A549 (cell line): ENCODE results near the gene SPRR2D. TPM values are rescaled to one million over a fixed set of nuclear protein-coding genes. Genes with fewer than 3 reads are reported as not detected.

ENCODE experiments used
- ATAC-seq, 2 experiments: fragments of 200-7000 bp in 1 of 2; fragments of >200 bp in 1 of 2; cut with Nextera tagmentation in 1 of 2; cut with Tn5 transposase in 1 of 2; 3 replicates each; pipeline versions ENCODE4 v1.8.0 to v1.9.1; 2018 to 2020; ENCODE audit warnings: mild to moderate bottlenecking in 1 of 2, moderate library complexity in 1 of 2
- CTCF ChIA-PET: fragments of 300-600 bp; sonication (Branson Sonifier 250); formaldehyde crosslinking; extraction: SDS; loops from one replicate; lab custom pipeline; 2021; ENCODE audit warnings: antibody characterized with exemption, inconsistent platforms; lab: Yijun Ruan, JAX
- POLR2A ChIA-PET: fragments of 350-600 bp; formaldehyde crosslinking; extraction: SDS; loops from one replicate; lab custom pipeline; 2021; ENCODE audit warnings: antibody characterized with exemption, inconsistent platforms; lab: Yijun Ruan, JAX
- DNase-seq, 2 experiments: peaks; one replicate each; pipeline versions ENCODE4 v3.0.0 to v3.0.0-alpha.2; 2011 to 2016; ENCODE audit warnings: low read depth in 1 of 2, low spot score in 1 of 2
- FAIRE-seq: peaks from 2 replicates; lab custom pipeline; 2011; peaks lifted over from hg19 to GRCh38; lab: Jason Lieb, UNC
- H3K27ac ChIP-seq, 2 experiments: fragments of >200 bp; sonication (Bioruptor Twin); formaldehyde crosslinking; 3 replicates each; pipeline ENCODE4 v1.5.1; 2016 to 2017
- H3K4me1 ChIP-seq: fragments of >200 bp; sonication (Bioruptor Twin); formaldehyde crosslinking; 3 replicates; pipeline ENCODE4 v1.6.1; 2016
- H3K4me2 ChIP-seq: fragments of >200 bp; sonication (Bioruptor Twin); formaldehyde crosslinking; 3 replicates; pipeline ENCODE4 v1.6.1; 2016
- H3K4me3 ChIP-seq: fragments of >200 bp; sonication (Bioruptor Twin); formaldehyde crosslinking; 3 replicates; pipeline ENCODE4 v1.5.1; 2016
- H3K9me3 ChIP-seq: fragments of >200 bp; sonication (Bioruptor Twin); formaldehyde crosslinking; 3 replicates; pipeline ENCODE4 v1.6.1; 2016
- CBX2 ChIP-seq: fragments of 200-600 bp; sonication (generic); IDR thresholded peaks from 2 replicates; pipeline ENCODE4 v1.6.1; 2016; ENCODE audit warnings: low read depth, mild to moderate bottlenecking, borderline replicate concordance
- CBX8 ChIP-seq: fragments of 200-600 bp; sonication (generic); IDR thresholded peaks from 2 replicates; pipeline ENCODE4 v1.6.1; 2016
- EHF ChIP-seq: fragments of 250-450 bp; sonication (Bioruptor Pico); IDR thresholded peaks from 2 replicates; pipeline ENCODE4 v1.5.0; 2020; ENCODE audit warnings: mild to moderate bottlenecking
- FOSL2 ChIP-seq, 2 experiments: fragments of 450-650 bp in 1 of 2; fragments of >200 bp in 1 of 2; sonication (Bioruptor Twin) in 1 of 2; formaldehyde crosslinking; IDR thresholded peaks; 2 replicates each; pipeline versions ENCODE4 v1.5.0 to v1.6.1; 2016 to 2020; ENCODE audit warnings: mild to moderate bottlenecking in 1 of 2, moderate library complexity in 1 of 2
- HOXB13 ChIP-seq: fragments of 250-450 bp; sonication (Bioruptor Pico); IDR thresholded peaks from 2 replicates; pipeline ENCODE4 v1.5.0; 2020; ENCODE audit warnings: low read depth, mild to moderate bottlenecking, moderate library complexity
- PHF8 ChIP-seq: fragments of 200-600 bp; sonication (generic); IDR thresholded peaks from 2 replicates; pipeline ENCODE4 v1.6.1; 2016; ENCODE audit warnings: low read depth, mild to moderate bottlenecking, antibody characterized with exemption, moderate library complexity, borderline replicate concordance
- SMC3 ChIP-seq: fragments of >200 bp; sonication (Bioruptor Twin); formaldehyde crosslinking; IDR thresholded peaks from 3 replicates; pipeline ENCODE4 v1.6.1; 2018; ENCODE audit warnings: inconsistent platforms
- TFCP2L1 ChIP-seq: fragments of 250-450 bp; sonication (Bioruptor Pico); IDR thresholded peaks from 2 replicates; pipeline ENCODE4 v1.5.0; 2021; ENCODE audit warnings: mild to moderate bottlenecking
- ZC3H11A ChIP-seq: fragments of 450-650 bp; IDR thresholded peaks from 2 replicates; pipeline ENCODE4 v1.6.1; 2014; ENCODE audit warnings: antibody characterized with exemption, mild to moderate bottlenecking
- WGBS: methylation state at CpG from one replicate; pipeline ENCODE4 v1.1.6; 2017; ENCODE audit errors: missing lambda C conversion rate; 5-methylcytosine and 5-hydroxymethylcytosine counted together
- polyA plus RNA-seq, 4 experiments: library from polyadenylated mRNA; depleted of rRNA in 3 of 4; stranded (reverse); fragments of >200 nt; fragmentation: RNase III in 1 of 4; extraction: RNeasy Plus Mini Kit Qiagen cat#74134 plus additional on column Dnase treatment in 1 of 4; gene quantifications; 2 replicates in 3 of 4; 3 replicates in 1 of 4; pipeline ENCODE4 v1.2.3, GENCODE V29; 2011 to 2017
- TF ChIP-seq, protein P1 (sequence below): IDR thresholded peaks from 2 replicates; pipeline ENCODE4 v1.6.1; 2012
- TF ChIP-seq, protein P2 (sequence below): fragments of 200-600 bp; sonication (generic); IDR thresholded peaks from 2 replicates; pipeline ENCODE4 v1.6.1; 2016; ENCODE audit warnings: antibody characterized with exemption, mild to moderate bottlenecking, moderate library complexity
- TF ChIP-seq, protein P3 (sequence below): fragments of >200 bp; sonication (Bioruptor Twin); formaldehyde crosslinking; IDR thresholded peaks from 2 replicates; pipeline ENCODE4 v1.6.1; 2016
- TF ChIP-seq, protein P4 (sequence below): fragments of 450-650 bp; IDR thresholded peaks from 2 replicates; pipeline ENCODE4 v1.6.1; 2014; ENCODE audit warnings: antibody characterized with exemption

SPRR2D gene
- polyA plus RNA-seq, 2 of the 4 experiments (the other 2 are of a cell fraction), result not detected

DNA sequence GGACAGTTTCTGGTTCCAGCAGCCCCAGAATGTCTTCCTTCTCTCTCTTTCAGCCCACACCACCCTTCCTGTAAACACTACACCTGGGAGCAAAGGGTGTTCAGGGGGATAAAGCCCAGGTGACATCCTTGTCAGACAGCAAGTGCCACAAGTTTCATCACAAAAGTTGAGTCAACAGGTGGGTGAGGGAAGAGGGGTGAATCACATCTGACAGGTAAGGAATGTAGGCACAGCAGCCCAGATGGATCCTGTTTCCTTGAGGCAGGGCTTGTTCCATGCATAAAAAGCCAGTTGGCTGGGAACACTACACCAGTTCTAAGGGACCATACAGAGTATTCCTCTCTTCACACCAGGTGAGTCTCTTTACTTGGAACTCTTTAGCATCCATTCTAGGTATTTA is 10.0 kb downstream of the SPRR2D start, which contains the start of gene SPRR1B:
TSS of gene SPRR1B (plus strand) at position 309 of the 400 bp plus-strand sequence. CDS start 1,143 bp downstream, outside the sequence.
- no peak for ATAC-seq
- Histone ChIP-seq H3K4me3 (no peak within 1 kb of the TSS), H3K4me2 (no peak within 1 kb of the TSS)

DNA sequence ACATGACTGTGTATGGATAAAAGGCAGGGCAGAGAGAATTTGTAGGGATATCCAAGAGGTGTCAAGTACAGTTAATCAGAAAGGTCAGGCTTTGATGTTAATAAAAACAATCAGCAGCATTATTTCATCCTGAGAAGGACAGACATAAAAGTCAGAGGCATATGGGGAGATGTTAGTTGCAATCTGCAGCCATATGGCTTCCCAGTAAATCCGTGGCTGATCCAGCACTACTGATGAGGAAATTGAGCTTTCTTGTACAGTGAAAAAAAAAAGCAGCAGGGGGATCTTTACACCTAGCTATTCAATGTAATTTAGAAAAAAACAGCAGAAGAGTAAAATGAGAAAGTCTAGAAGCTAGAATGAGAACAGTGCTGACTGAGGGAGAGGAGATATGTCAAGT is 12.2 kb downstream of the SPRR2D start:
- WGBS, result 0% methylated on average over 1 of the region's 1 CpG
- ATAC-seq (no peak), DNase-seq (no peak), FAIRE-seq (no peak)
- H3K9me3 ChIP-seq, result no peaks in the 10 kb centered on the region
- ChIA-PET POLR2A (no interaction called here), CTCF (interaction anchor here (0.8 kb wide), 1 partner anchor 158 kb away, joined by 4 read pairs; no protein-coding TSS in a partner anchor)
- H3K27ac ChIP-seq, result no peak overlapping the region
- H3K4me1 ChIP-seq, result no peaks in the 10 kb centered on the region
- no peak for TF ChIP-seq HOXB13
- TF ChIP-seq, protein P1, sequence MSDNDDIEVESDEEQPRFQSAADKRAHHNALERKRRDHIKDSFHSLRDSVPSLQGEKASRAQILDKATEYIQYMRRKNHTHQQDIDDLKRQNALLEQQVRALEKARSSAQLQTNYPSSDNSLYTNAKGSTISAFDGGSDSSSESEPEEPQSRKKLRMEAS, result no peak
- TF ChIP-seq PHF8, result no peak
- TF ChIP-seq, protein P2, sequence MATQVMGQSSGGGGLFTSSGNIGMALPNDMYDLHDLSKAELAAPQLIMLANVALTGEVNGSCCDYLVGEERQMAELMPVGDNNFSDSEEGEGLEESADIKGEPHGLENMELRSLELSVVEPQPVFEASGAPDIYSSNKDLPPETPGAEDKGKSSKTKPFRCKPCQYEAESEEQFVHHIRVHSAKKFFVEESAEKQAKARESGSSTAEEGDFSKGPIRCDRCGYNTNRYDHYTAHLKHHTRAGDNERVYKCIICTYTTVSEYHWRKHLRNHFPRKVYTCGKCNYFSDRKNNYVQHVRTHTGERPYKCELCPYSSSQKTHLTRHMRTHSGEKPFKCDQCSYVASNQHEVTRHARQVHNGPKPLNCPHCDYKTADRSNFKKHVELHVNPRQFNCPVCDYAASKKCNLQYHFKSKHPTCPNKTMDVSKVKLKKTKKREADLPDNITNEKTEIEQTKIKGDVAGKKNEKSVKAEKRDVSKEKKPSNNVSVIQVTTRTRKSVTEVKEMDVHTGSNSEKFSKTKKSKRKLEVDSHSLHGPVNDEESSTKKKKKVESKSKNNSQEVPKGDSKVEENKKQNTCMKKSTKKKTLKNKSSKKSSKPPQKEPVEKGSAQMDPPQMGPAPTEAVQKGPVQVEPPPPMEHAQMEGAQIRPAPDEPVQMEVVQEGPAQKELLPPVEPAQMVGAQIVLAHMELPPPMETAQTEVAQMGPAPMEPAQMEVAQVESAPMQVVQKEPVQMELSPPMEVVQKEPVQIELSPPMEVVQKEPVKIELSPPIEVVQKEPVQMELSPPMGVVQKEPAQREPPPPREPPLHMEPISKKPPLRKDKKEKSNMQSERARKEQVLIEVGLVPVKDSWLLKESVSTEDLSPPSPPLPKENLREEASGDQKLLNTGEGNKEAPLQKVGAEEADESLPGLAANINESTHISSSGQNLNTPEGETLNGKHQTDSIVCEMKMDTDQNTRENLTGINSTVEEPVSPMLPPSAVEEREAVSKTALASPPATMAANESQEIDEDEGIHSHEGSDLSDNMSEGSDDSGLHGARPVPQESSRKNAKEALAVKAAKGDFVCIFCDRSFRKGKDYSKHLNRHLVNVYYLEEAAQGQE, result no peak
- TF ChIP-seq EHF (CRISPR knock-in tag), result no peak
- no peak for TF ChIP-seq FOSL2 (IDR thresholded peaks at IDR 0.05)
- TF ChIP-seq FOSL2 (CRISPR knock-in tag; IDR thresholded peaks at IDR 0.05), result no peak
- no peak overlapping the region for H3K4me2 ChIP-seq
- H3K4me3 ChIP-seq, result no peak overlapping the region

More for the DNA sequence above, 10.0 kb downstream of the SPRR2D start, which contains the start of gene SPRR1B:
- CTCF ChIA-PET, result no interaction called here
- DNase-seq (no peak), FAIRE-seq (no peak)
- Histone ChIP-seq H3K9me3 (no peaks in the 10 kb centered on the region), H3K27ac (no peak within 1 kb of the TSS), H3K4me1 (no peaks in the 10 kb centered on the region)
- POLR2A ChIA-PET, result no interaction called here
- TF ChIP-seq, protein P2, result no peak
- TF ChIP-seq SMC3 (no peak), ZC3H11A (no peak), CBX8 (no peak), TFCP2L1 (CRISPR knock-in tag) (no peak), CBX2 (no peak)
- TF ChIP-seq, protein P3, sequence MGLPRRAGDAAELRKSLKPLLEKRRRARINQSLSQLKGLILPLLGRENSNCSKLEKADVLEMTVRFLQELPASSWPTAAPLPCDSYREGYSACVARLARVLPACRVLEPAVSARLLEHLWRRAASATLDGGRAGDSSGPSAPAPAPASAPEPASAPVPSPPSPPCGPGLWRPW, result no peak
- TF ChIP-seq, protein P4, sequence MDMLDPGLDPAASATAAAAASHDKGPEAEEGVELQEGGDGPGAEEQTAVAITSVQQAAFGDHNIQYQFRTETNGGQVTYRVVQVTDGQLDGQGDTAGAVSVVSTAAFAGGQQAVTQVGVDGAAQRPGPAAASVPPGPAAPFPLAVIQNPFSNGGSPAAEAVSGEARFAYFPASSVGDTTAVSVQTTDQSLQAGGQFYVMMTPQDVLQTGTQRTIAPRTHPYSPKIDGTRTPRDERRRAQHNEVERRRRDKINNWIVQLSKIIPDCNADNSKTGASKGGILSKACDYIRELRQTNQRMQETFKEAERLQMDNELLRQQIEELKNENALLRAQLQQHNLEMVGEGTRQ, result no peak
- TF ChIP-seq, protein P1, result no peak
